K562 (cell line): Measurements from ENCODE around the gene BEND6. TPM values are rescaled to one million over a fixed set of nuclear protein-coding genes. Genes with fewer than 3 reads are reported as not detected.
A peak's percentile ranks its signal among the peaks of the same experiment; 100 is the strongest.

ENCODE experiments used
- ATAC-seq: fragments of 200-7000 bp; cut with Tn5 transposase; 3 replicates; pipeline ENCODE4 v1.9.1; 2020; ENCODE audit warnings: moderate library complexity
- BruUV-seq: library from RNA; stranded (reverse); fragments of 400-500 nt; replicated peaks from 2 replicates; lab custom pipeline; 2021; lab: Mats Ljungman, UMichigan
- CTCF ChIA-PET: fragments of 300-600 bp; formaldehyde crosslinking; extraction: SDS; loops from one replicate; lab custom pipeline; 2021; ENCODE audit warnings: low intra/inter-chr PET ratio; lab: Yijun Ruan, JAX
- POLR2A ChIA-PET: fragments of 300-600, 350-650 bp; sonication (Branson Sonifier 250); formaldehyde crosslinking; extraction: SDS; loops from one replicate; lab custom pipeline; 2021; ENCODE audit warnings: antibody characterized with exemption, inconsistent platforms; lab: Yijun Ruan, JAX
- DNase-seq, 4 experiments: peaks; one replicate each; pipeline versions ENCODE4 v3.0.0 to v3.0.0-alpha.2; 2011 to 2018; ENCODE audit warnings: low spot score in 3 of 4, mixed read lengths in 3 of 4; ENCODE audit errors: extremely low read depth in 1 of 4
- FAIRE-seq: peaks from 2 replicates; lab custom pipeline; 2011; peaks lifted over from hg19 to GRCh38; lab: Jason Lieb, UNC
- H2AFZ ChIP-seq: 2 replicates; pipeline ENCODE4 v1.6.0; 2011; ENCODE audit warnings: low read depth, low read length, control low read depth, inconsistent platforms
- H3K27ac ChIP-seq: fragments of 200-600 bp; 3 replicates; pipeline ENCODE4 v1.8.0; 2011; ENCODE audit warnings: low read depth, mild to moderate bottlenecking, control low read depth, inconsistent platforms, low read length, moderate library complexity, mixed read lengths; ENCODE audit errors: extremely low read depth
- H3K27me3 ChIP-seq, 2 experiments: fragments of 300-600 bp in 1 of 2; 2 replicates in 1 of 2; 3 replicates in 1 of 2; pipeline versions ENCODE4 v1.6.0 to v1.8.0; 2011; ENCODE audit warnings: inconsistent platforms in 2 of 2, low read length in 2 of 2, mild to moderate bottlenecking in 1 of 2, mixed read lengths in 1 of 2, moderate library complexity in 1 of 2; ENCODE audit not compliant: control insufficient read depth in 2 of 2, insufficient read depth in 2 of 2
- H3K36me3 ChIP-seq: fragments of 300-600 bp; 3 replicates; pipeline ENCODE4 v1.8.0; 2011; ENCODE audit warnings: mild to moderate bottlenecking, low read length, inconsistent platforms; ENCODE audit not compliant: control insufficient read depth, insufficient read depth
- H3K4me1 ChIP-seq, 2 experiments: fragments of 200-600 bp in 1 of 2; replicated peaks in 1 of 2; 2 replicates in 1 of 2; 3 replicates in 1 of 2; pipeline versions ENCODE4 v1.5.1 to v1.8.0; 2011; ENCODE audit warnings: inconsistent platforms in 2 of 2, low read length in 2 of 2, mild to moderate bottlenecking in 1 of 2, mixed read lengths in 1 of 2, moderate library complexity in 1 of 2; ENCODE audit not compliant: control insufficient read depth in 2 of 2, insufficient read depth in 2 of 2
- H3K4me2 ChIP-seq: 2 replicates; pipeline ENCODE4 v1.6.1; 2011; ENCODE audit warnings: low read length, control low read depth, inconsistent platforms, mixed read lengths; ENCODE audit not compliant: insufficient read depth
- H3K4me3 ChIP-seq: fragments of 200-600 bp; sonication (generic), shearing (Covaris generic); 2 replicates; pipeline ENCODE4 v1.5.1; 2016; ENCODE audit warnings: control low read depth, inconsistent platforms
- H3K79me2 ChIP-seq: fragments of 200-600 bp; 3 replicates; pipeline ENCODE4 v1.8.0; 2011; ENCODE audit warnings: low read length, inconsistent platforms; ENCODE audit not compliant: control insufficient read depth, insufficient read depth
- H3K9ac ChIP-seq, 2 experiments: 2 replicates each; pipeline versions ENCODE4 v1.6.0 to v1.6.1; 2011; ENCODE audit warnings: low read depth in 2 of 2, low read length in 2 of 2, control low read depth in 1 of 2, inconsistent platforms in 1 of 2, mild to moderate bottlenecking in 1 of 2, mixed read lengths in 1 of 2; ENCODE audit not compliant: insufficient read depth in 1 of 2
- H3K9me1 ChIP-seq: one replicate; pipeline ENCODE4 v1.6.0; 2011; ENCODE audit warnings: inconsistent platforms, mild to moderate bottlenecking, low read length, moderate library complexity; ENCODE audit not compliant: control insufficient read depth, insufficient read depth
- H3K9me3 ChIP-seq: replicated peaks from 2 replicates; pipeline ENCODE4 v1.5.1; 2011; ENCODE audit warnings: low read depth, low read length, inconsistent platforms; ENCODE audit not compliant: control insufficient read depth, insufficient read depth
- H4K20me1 ChIP-seq: replicated peaks from 2 replicates; pipeline ENCODE4 v1.6.1; 2011; ENCODE audit warnings: low read length, inconsistent platforms, mixed read lengths; ENCODE audit not compliant: control insufficient read depth, insufficient read depth
- NFIC ChIP-seq: fragments of 450-650 bp; IDR thresholded peaks from 2 replicates; pipeline ENCODE4 v1.6.1; 2017; ENCODE audit warnings: mild to moderate bottlenecking, inconsistent platforms
- TEAD4 ChIP-seq, 2 experiments: sonication (generic) in 1 of 2; formaldehyde crosslinking in 1 of 2; IDR thresholded peaks; 2 replicates each; pipeline versions ENCODE4 v1.6.1 to v1.8.0; 2012 to 2022; ENCODE audit warnings: borderline replicate concordance in 1 of 2, inconsistent platforms in 1 of 2, low read length in 1 of 2, mild to moderate bottlenecking in 1 of 2, missing genetic modification reagents in 1 of 2
- ZNF165 ChIP-seq: fragments of 250-450 bp; sonication (Bioruptor Pico); IDR thresholded peaks from 2 replicates; pipeline ENCODE4 v1.4.0; 2020; ENCODE audit warnings: borderline replicate concordance
- ZNF280A ChIP-seq: fragments of 450-650 bp; IDR thresholded peaks from 2 replicates; pipeline ENCODE4 v1.6.1; 2018; ENCODE audit warnings: mild to moderate bottlenecking, low read depth; ENCODE audit not compliant: partially characterized antibody
- WGBS: fragments of 100-300 bp; shearing (Covaris generic); methylation state at CpG from one replicate; pipeline ENCODE4 v1.1.6; 2016; ENCODE audit warnings: low coverage, mixed read lengths; ENCODE audit not compliant: insufficient coverage; ENCODE audit errors: missing lambda C conversion rate; 5-methylcytosine and 5-hydroxymethylcytosine counted together
- in situ Hi-C: fragments of 300-500 bp; cut with MboI; formaldehyde crosslinking; loops from 4 replicates; pipeline ENCODE4 v1.15.0; 2018; ENCODE audit warnings: inconsistent platforms, mixed read lengths
- intact Hi-C: fragments of 100-400 bp; cut with micrococcal nuclease; formaldehyde crosslinking; loops from 2 replicates; pipeline ENCODE4 v1.14.2; 2022
- polyA plus RNA-seq, 8 experiments: library from polyadenylated mRNA; depleted of rRNA in 4 of 8; stranded (reverse) in 5 of 8; unstranded in 3 of 8; fragments of >200 nt; fragmentation: Nextera tagmentation in 2 of 8; fragmentation: Illumina TruSeq in 1 of 8; extraction: Ambion mirVana in 2 of 8; extraction: Trizol in 1 of 8; gene quantifications; 2 replicates each; pipeline versions ENCODE4 v1.2.1 to v1.2.3, GENCODE V29; 2011 to 2014; ENCODE audit warnings: inconsistent platforms in 1 of 8, missing spikeins in 1 of 8
- total RNA-seq, 7 experiments: library from RNA; depleted of rRNA in 6 of 7; stranded (reverse); fragments of >200 nt in 6 of 7; fragmentation: Illumina TruSeq in 2 of 7; extraction: Trizol in 2 of 7; gene quantifications; 2 replicates each; pipeline versions ENCODE4 v1.2.1 to v1.2.3, GENCODE V29; 2011 to 2021; ENCODE audit warnings: low replicate concordance in 1 of 7
- TF ChIP-seq, protein P1 (sequence below): fragments of 250-450 bp; sonication (Bioruptor Pico); IDR thresholded peaks from 2 replicates; pipeline ENCODE4 v1.5.0; 2020; ENCODE audit warnings: mild to moderate bottlenecking

Gene BEND6
- total and polyA plus RNA-seq, 9 of the 15 experiments (the other 6 are each of a cell fraction or from before 2014, with no cell fraction given) = 0.37 to 4.0 (median 1.1) TPM

DNA sequence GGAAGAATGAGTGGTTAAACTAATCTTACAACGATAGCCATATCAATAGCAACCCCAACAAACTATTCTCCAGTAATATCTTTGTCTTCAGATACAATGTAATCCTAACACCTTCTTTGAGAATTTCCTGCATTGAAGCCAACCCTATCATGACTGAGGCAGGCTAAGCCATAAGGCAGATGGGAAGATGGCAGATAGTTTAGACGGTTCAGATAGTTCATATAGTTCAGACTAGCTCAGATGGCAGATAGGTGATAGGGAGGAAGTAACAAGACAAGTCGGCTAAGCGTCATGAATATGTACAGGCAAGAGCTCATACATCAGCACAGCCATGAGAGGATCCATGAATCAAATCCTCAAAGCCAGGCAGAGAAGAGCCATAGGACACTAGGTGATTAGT lies 39.1 kb upstream of the BEND6 start (continued):
- TF ChIP-seq ZNF165 (CRISPR knock-in tag) (no peak), TEAD4 (IDR thresholded peaks at IDR 0.05; ENCODE audit: low read length) (peak; percentile 40; the same call in 1 of the 2 replicates), TEAD4 (CRISPR knock-in tag; IDR thresholded peaks at IDR 0.05; ENCODE audit: borderline replicate concordance) (no peak)
- TF ChIP-seq, protein P1, sequence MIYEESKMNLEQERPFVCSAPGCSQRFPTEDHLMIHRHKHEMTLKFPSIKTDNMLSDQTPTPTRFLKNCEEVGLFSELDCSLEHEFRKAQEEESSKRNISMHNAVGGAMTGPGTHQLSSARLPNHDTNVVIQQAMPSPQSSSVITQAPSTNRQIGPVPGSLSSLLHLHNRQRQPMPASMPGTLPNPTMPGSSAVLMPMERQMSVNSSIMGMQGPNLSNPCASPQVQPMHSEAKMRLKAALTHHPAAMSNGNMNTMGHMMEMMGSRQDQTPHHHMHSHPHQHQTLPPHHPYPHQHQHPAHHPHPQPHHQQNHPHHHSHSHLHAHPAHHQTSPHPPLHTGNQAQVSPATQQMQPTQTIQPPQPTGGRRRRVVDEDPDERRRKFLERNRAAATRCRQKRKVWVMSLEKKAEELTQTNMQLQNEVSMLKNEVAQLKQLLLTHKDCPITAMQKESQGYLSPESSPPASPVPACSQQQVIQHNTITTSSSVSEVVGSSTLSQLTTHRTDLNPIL = no peak

- in situ Hi-C loops (no loop called here), intact Hi-C loops (no loop called here)
- CTCF ChIA-PET = no interaction called here
- H3K79me2 ChIP-seq = no peaks in the 10 kb centered on the region
- H3K9me1 ChIP-seq = no peaks in the 10 kb centered on the region
- no peak overlapping the region for H3K4me2 ChIP-seq
- H3K36me3 ChIP-seq = no peaks in the 10 kb centered on the region
- TF ChIP-seq NFIC (peak; percentile 26; the same call in 1 of the 2 replicates), ZNF280A (no peak)
- 88% methylated on average over 1 of the region's 2 CpGs for WGBS
- no peaks in the 10 kb centered on the region for H4K20me1 ChIP-seq
- no peaks in the 10 kb centered on the region for H3K27me3 ChIP-seq
- POLR2A ChIA-PET = no interaction called here
- H3K4me3 ChIP-seq = no peak overlapping the region
- FAIRE-seq (no peak), ATAC-seq (no peak), DNase-seq (no peak)
- BruUV-seq = no TSS peak
- H3K4me1 ChIP-seq = peaks cover 4 to 26% of the 10 kb centered on the region in 2 experiments; a peak in 4 of 5 replicates
- no peak overlapping the region for H3K27ac ChIP-seq
- H3K9me3 ChIP-seq = no peaks in the 10 kb centered on the region
- H2AFZ ChIP-seq = no peak overlapping the region
- no peak overlapping the region for H3K9ac ChIP-seq
Observed at GRCh38 chr6:56916849-56917551, 37.9 kb upstream of the BEND6 start.
